Caki2 (cell line): ENCODE data around the gene HSD11B2. TPM values are rescaled to one million over a fixed set of nuclear protein-coding genes. Genes with fewer than 3 reads are reported as not detected.

ENCODE experiments used
- DNase-seq: peaks from one replicate; pipeline ENCODE4 v3.0.0-alpha.2; 2015; ENCODE audit warnings: low read depth
- in situ Hi-C: cut with HindIII; loops from 2 replicates; pipeline ENCODE4 v1.10.0; 2016; ENCODE audit warnings: low sequenced_read_pairs, low pct_unique_long_range_greater_than_20kb, mixed read lengths
- total RNA-seq: library from RNA; depleted of rRNA; stranded (reverse); fragments of >200 nt; shearing (Covaris generic); gene quantifications from 2 replicates; pipeline ENCODE4 v1.2.3, GENCODE V29; 2014; ENCODE audit warnings: low replicate concordance; rRNA removed

The HSD11B2 gene
- total RNA-seq, 1 experiment from 2014 or later = not detected

GRCh38 chr16:67482233-67482924 is 51.5 kb downstream of the HSD11B2 start:
- in situ Hi-C loops = no loop called here
- DNase-seq = no peak

- in situ Hi-C loops = no loop called here
Observed at GRCh38 chr16:67483150-67483549, 52.2 kb downstream of the HSD11B2 start, which contains the start of gene AGRP. AGRP (minus strand) TSS chr16:67483547; CDS start chr16:67483398, 149 bp downstream.

GRCh38 chr16:67483731-67484525 is 53.0 kb downstream of the HSD11B2 start:
- in situ Hi-C loops = no loop called here

More at GRCh38 chr16:67483150-67483549, 52.2 kb downstream of the HSD11B2 start, which contains the start of gene AGRP:
- DNase-seq = no peak

GRCh38 chr16:67486805-67487204 is 55.9 kb downstream of the HSD11B2 start:
- in situ Hi-C loops = no loop called here
- DNase-seq = no peak

More at GRCh38 chr16:67483731-67484525, 53.0 kb downstream of the HSD11B2 start:
- DNase-seq = no peak

Other genes with a start within 250 kb of the HSD11B2 start
- gene MATCAP1, start 247.2 kb upstream of the HSD11B2 start, total RNA-seq = 10.1 and 25.8 TPM in 2 replicates
- gene EXOC3L1, start 241.0 kb upstream of the HSD11B2 start, total RNA-seq = not detected in 2 replicates
- gene E2F4, start 239.0 kb upstream of the HSD11B2 start, total RNA-seq = 58.8 and 91.2 TPM in 2 replicates
- gene ELMO3, start 232.0 kb upstream of the HSD11B2 start, total RNA-seq = 1.5 and 1.9 TPM in 2 replicates
- 75.8 and 97.1 TPM in 2 replicates for gene TMEM208, start 204.0 kb upstream of the HSD11B2 start, total RNA-seq
- 4.1 and 6.2 TPM in 2 replicates for gene FHOD1, start 183.6 kb upstream of the HSD11B2 start, total RNA-seq
- gene SLC9A5, start 182.1 kb upstream of the HSD11B2 start, total RNA-seq = not detected in 2 replicates
- 20.5 and 21.2 TPM in 2 replicates for gene PLEKHG4, start 151.6 kb upstream of the HSD11B2 start, total RNA-seq
- gene KCTD19, start 104.4 kb upstream of the HSD11B2 start, total RNA-seq = 0.49 and 5.7 TPM in 2 replicates
- 0.37 TPM in 1 of 2 replicates, not detected in the other for gene LRRC36, start 104.3 kb upstream of the HSD11B2 start, total RNA-seq
- 4.6 and 22.3 TPM in 2 replicates for gene TPPP3, start 37.6 kb upstream of the HSD11B2 start, total RNA-seq
- 6.3 and 13.5 TPM in 2 replicates for gene ZDHHC1, start 14.6 kb upstream of the HSD11B2 start, total RNA-seq
- gene ATP6V0D1, start 50.0 kb downstream of the HSD11B2 start, total RNA-seq = 39.7 and 71.5 TPM in 2 replicates
- not detected in 2 replicates for gene AGRP, start 52.4 kb downstream of the HSD11B2 start, total RNA-seq
- 3.4 and 11.0 TPM in 2 replicates for gene RIPOR1, start 97.7 kb downstream of the HSD11B2 start, total RNA-seq
- gene CTCF, start 131.4 kb downstream of the HSD11B2 start, total RNA-seq = 32.1 and 34.5 TPM in 2 replicates
- 1.1 TPM in 1 of 2 replicates, not detected in the other for gene CARMIL2, start 214.0 kb downstream of the HSD11B2 start, total RNA-seq
- gene ACD, start 229.1 kb downstream of the HSD11B2 start, total RNA-seq = 20.7 and 33.9 TPM in 2 replicates
- gene PARD6A, start 229.8 kb downstream of the HSD11B2 start, total RNA-seq = 5.3 and 7.2 TPM in 2 replicates
- 0.47 TPM in 1 of 2 replicates, not detected in the other for gene ENKD1, start 235.6 kb downstream of the HSD11B2 start, total RNA-seq
- gene C16orf86, start 235.7 kb downstream of the HSD11B2 start, total RNA-seq = not detected in 2 replicates